MM.1S (cell line): ENCODE data around the gene C6.

Source experiments
- EZH2phosphoT487 ChIP-seq: fragments of 300-600 bp; sonication (generic); IDR thresholded peaks from 2 replicates; pipeline ENCODE4 v1.6.1; 2018; ENCODE audit warnings: antibody characterized with exemption, low read length
- TF ChIP-seq, protein P1 (sequence below): fragments of 300-600 bp; sonication (generic); IDR thresholded peaks from 2 replicates; pipeline ENCODE4 v1.5.1; 2016; ENCODE audit warnings: antibody characterized with exemption, low read length, mixed read lengths

DNA sequence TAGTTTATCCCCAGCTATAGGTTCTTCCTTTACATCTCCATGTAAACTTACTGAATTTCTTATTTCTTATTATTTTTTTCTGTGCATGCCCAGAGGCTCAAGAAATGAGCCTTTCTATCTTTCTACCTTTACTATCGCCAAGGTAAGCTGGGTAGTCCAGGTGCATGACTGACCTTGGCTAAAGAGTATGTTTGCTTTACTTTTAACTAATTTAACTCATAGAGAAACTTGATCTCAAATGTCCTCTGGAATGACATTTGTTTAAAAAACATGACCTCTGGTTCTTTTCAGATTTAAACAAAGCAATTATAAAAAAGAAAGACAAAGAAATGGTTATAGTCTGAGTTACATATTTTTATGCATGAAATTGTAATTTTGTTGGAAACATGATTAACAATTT lies 397 bp downstream of the C6 start:
- TF ChIP-seq, protein P1, sequence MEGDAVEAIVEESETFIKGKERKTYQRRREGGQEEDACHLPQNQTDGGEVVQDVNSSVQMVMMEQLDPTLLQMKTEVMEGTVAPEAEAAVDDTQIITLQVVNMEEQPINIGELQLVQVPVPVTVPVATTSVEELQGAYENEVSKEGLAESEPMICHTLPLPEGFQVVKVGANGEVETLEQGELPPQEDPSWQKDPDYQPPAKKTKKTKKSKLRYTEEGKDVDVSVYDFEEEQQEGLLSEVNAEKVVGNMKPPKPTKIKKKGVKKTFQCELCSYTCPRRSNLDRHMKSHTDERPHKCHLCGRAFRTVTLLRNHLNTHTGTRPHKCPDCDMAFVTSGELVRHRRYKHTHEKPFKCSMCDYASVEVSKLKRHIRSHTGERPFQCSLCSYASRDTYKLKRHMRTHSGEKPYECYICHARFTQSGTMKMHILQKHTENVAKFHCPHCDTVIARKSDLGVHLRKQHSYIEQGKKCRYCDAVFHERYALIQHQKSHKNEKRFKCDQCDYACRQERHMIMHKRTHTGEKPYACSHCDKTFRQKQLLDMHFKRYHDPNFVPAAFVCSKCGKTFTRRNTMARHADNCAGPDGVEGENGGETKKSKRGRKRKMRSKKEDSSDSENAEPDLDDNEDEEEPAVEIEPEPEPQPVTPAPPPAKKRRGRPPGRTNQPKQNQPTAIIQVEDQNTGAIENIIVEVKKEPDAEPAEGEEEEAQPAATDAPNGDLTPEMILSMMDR, result no peak
- TF ChIP-seq EZH2phosphoT487, result no peak
